Renal cortex interstitium (tissue), 15 donors: ENCODE measurements around the gene ALOX5AP. TPM values are rescaled to one million over a fixed set of nuclear protein-coding genes. Genes with fewer than 3 reads are reported as not detected.

Experiments used
- DNase-seq, 11 donors: peaks; one replicate each; pipeline ENCODE4 v3.0.0-alpha.2; 2013; ENCODE audit warnings: low read depth in 9 of 11, low spot score in 4 of 11; ENCODE audit errors: extremely low read depth in 1 of 11
- long read RNA-seq, 16 experiments: transcript quantifications; one replicate each; lab custom pipeline, GENCODE V29; 2026
- polyA plus RNA-seq, 3 donors: library from polyadenylated mRNA; unstranded; fragments of 120-200 nt; gene quantifications; one replicate each; pipeline ENCODE4 v1.2.1, GENCODE V29; 2013; ENCODE audit not compliant: insufficient read length in 3 of 3

ALOX5AP gene
- 1 to 10 TPM; 3.2 to 5.4 (median 3.6) TPM for polyA plus RNA-seq
- long read RNA-seq, donor 1, partial matches to known transcripts = 0 of 1 reads
- long read RNA-seq, donor 1, other reads (novel, unspliced or antisense) = 0 of 1 reads
- long read RNA-seq, donor 2, transcript ALOX5AP-201 (5 exons, 904 nt) = major isoform, 6 of 6 reads
- long read RNA-seq, donor 2, partial matches to known transcripts = 0 of 6 reads
- long read RNA-seq, donor 2, other reads (novel, unspliced or antisense) = 0 of 6 reads
- long read RNA-seq, donor 3, partial matches to known transcripts = 0 of 1 reads
- long read RNA-seq, donor 3, other reads (novel, unspliced or antisense) = 0 of 1 reads
- long read RNA-seq, donor 4 = 0 reads
- long read RNA-seq, donor 5 = 0 reads
- long read RNA-seq, donor 6, partial matches to known transcripts = 0 of 2 reads
- long read RNA-seq, donor 6, other reads (novel, unspliced or antisense) = 0 of 2 reads
- long read RNA-seq, donor 7 = 0 reads
- long read RNA-seq, donor 8 = 0 reads
- long read RNA-seq, donor 9, partial matches to known transcripts = 0 of 4 reads
- long read RNA-seq, donor 9, other reads (novel, unspliced or antisense) = 0 of 4 reads
- long read RNA-seq, donor 10, partial matches to known transcripts = 0 of 2 reads
- long read RNA-seq, donor 10, other reads (novel, unspliced or antisense) = 0 of 2 reads
- long read RNA-seq, donor 11, transcript ALOX5AP-201 (5 exons, 904 nt) = major isoform, 5 of 5 reads
- long read RNA-seq, donor 11, partial matches to known transcripts = 0 of 5 reads
- long read RNA-seq, donor 11, other reads (novel, unspliced or antisense) = 0 of 5 reads
- long read RNA-seq, donor 12, partial matches to known transcripts = 0 of 2 reads
- long read RNA-seq, donor 12, other reads (novel, unspliced or antisense) = 0 of 2 reads
- long read RNA-seq, donor 13 = 0 reads
- long read RNA-seq, donor 14, partial matches to known transcripts = 0 of 1 reads
- long read RNA-seq, donor 14, other reads (novel, unspliced or antisense) = 0 of 1 reads
- long read RNA-seq, donor 15 = 0 reads
- long read RNA-seq, donor 16, partial matches to known transcripts = 0 of 2 reads
- long read RNA-seq, donor 16, other reads (novel, unspliced or antisense) = 0 of 2 reads

GRCh38 chr13:30735025-30735871, at the start of gene ALOX5AP:
ALOX5AP (plus strand) TSS chr13:30735543; CDS start chr13:30735606, 63 bp downstream.
- DNase-seq = no peak

GRCh38 chr13:30685987-30686386, 49.4 kb upstream of the ALOX5AP start:
- no peak for DNase-seq

- DNase-seq = no peak
Observed at GRCh38 chr13:30687601-30688000, 47.7 kb upstream of the ALOX5AP start.

GRCh38 chr13:30689752-30690151, 45.6 kb upstream of the ALOX5AP start:
- no peak for DNase-seq

- DNase-seq = peak in 5 of 11 donors; percentile 38 to 60 (median 54)
Observed at GRCh38 chr13:30690282-30691188, 44.8 kb upstream of the ALOX5AP start.

- no peak for DNase-seq
Observed at GRCh38 chr13:30692113-30692512, 43.2 kb upstream of the ALOX5AP start.

- no peak for DNase-seq
Observed at GRCh38 chr13:30696278-30697176, 38.8 kb upstream of the ALOX5AP start.

- no peak for DNase-seq
Observed at GRCh38 chr13:30697177-30697953, 38.0 kb upstream of the ALOX5AP start.

- no peak for DNase-seq
Observed at GRCh38 chr13:30697996-30698401, 37.3 kb upstream of the ALOX5AP start.

GRCh38 chr13:30698488-30699005, 36.8 kb upstream of the ALOX5AP start:
- no peak for DNase-seq

- no peak for DNase-seq
Observed at GRCh38 chr13:30700364-30700763, 35.0 kb upstream of the ALOX5AP start.

GRCh38 chr13:30702006-30702405, 33.3 kb upstream of the ALOX5AP start:
- DNase-seq = no peak

GRCh38 chr13:30704596-30704995, 30.7 kb upstream of the ALOX5AP start:
- no peak for DNase-seq

GRCh38 chr13:30705680-30706079, 29.7 kb upstream of the ALOX5AP start:
- DNase-seq = no peak

- no peak for DNase-seq
Observed at GRCh38 chr13:30708541-30708940, 26.8 kb upstream of the ALOX5AP start.

GRCh38 chr13:30710442-30710841, 24.9 kb upstream of the ALOX5AP start:
- DNase-seq = no peak
